Erythroblast (primary cell): Measurements from ENCODE around the gene SFXN1.
"Not testable (repeated sequence)": the region's sequence is repeated elsewhere in the genome, so short reads cannot be mapped to it uniquely, and the experiment has no call there.

Experiments
- GATA1 ChIP-seq: IDR thresholded peaks from 2 replicates; pipeline ENCODE4 v1.6.1; 2011; ENCODE audit warnings: low read depth, mild to moderate bottlenecking, control low read depth, low read length, moderate library complexity
- POLR2A ChIP-seq: IDR thresholded peaks from 2 replicates; pipeline ENCODE4 v1.6.1; 2011; ENCODE audit warnings: mild to moderate bottlenecking, low read length

DNA sequence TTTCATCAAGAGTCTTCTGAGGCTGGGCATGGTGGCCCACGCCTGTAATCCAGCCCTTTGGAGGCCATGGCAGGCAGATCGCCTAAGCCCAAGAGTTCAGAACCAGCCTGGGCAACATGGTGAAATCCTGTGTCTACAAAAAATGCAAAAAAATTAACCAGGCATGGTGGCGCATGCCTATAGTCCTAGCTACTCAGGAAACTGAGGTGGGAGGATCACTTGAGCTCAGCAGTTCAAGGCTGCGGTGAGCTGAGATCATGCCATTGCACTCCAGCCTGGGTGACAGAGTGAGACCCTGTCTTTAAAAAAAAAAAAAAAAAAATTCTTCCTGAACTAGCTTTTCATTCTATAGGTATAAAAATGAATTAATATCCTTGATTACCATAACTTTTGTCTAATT is 29.3 kb downstream of the SFXN1 start:
- not testable (repeated sequence) for TF ChIP-seq POLR2A, GATA1
